ENCODE results near the gene MYL10. TPM values are rescaled to one million over a fixed set of nuclear protein-coding genes. Genes with fewer than 3 reads are reported as not detected.
"Not testable (repeated sequence)": the region's sequence is repeated elsewhere in the genome, so short reads cannot be mapped to it uniquely, and the experiment has no call there.

Gene MYL10
- total and polyA plus RNA-seq, 10 of the 15 experiments (the other 5 are each of a cell fraction or from before 2014, with no cell fraction given): not detected

- 74% methylated on average over 25 of the region's 26 CpGs for WGBS (ENCODE audit: insufficient coverage, insufficient replicate concordance, low lambda C conversion rate, missing lambda C conversion rate)
- no peaks in the 10 kb centered on the region for H3K36me3 ChIP-seq (ENCODE audit: control insufficient read depth in 2 of 2, insufficient read depth in 2 of 2, low read length in 1 of 2)
- SMC1A ChIA-PET (ENCODE audit: uncharacterized antibody, unreplicated experiment): no interaction called here
- no peaks in the 10 kb centered on the region for H3K79me2 ChIP-seq (ENCODE audit: control insufficient read depth, insufficient read depth, low read length)
- no peak overlapping the region for H2AFZ ChIP-seq (ENCODE audit: control insufficient read depth, low read depth, low read length)
- no peak for FAIRE-seq
- no peak overlapping the region for H3K27ac ChIP-seq (ENCODE audit: control insufficient read depth, insufficient read depth)
- no peak for DNase-seq (ENCODE audit: low read depth, low spot score)
- H3K27me3 ChIP-seq (replicated peaks in 1 of 2; ENCODE audit: control insufficient read depth in 2 of 2, insufficient read depth in 2 of 2, low read length in 1 of 2): peaks cover 0 to 2% of the 10 kb centered on the region in 2 experiments; a peak in 2 of 4 replicates
- H3K4me2 ChIP-seq (ENCODE audit: control insufficient read depth, insufficient read depth): no peak overlapping the region
- no peak overlapping the region for H3K4me3 ChIP-seq
- POLR2A ChIA-PET: no interaction called here
- H3K9ac ChIP-seq (ENCODE audit: control insufficient read depth, insufficient read depth, low read length): no peak overlapping the region
- in situ Hi-C loops (cut with MboI) (loop anchor here (10.0 kb wide), 1 partner anchor 779 kb away; no protein-coding TSS in a partner anchor), intact Hi-C loops (cut with micrococcal nuclease; ENCODE audit: unreplicated experiment) (no loop called here)
- no peak for ATAC-seq
- RAD21 ChIA-PET (ENCODE audit: unreplicated experiment): no interaction called here
- H3K4me1 ChIP-seq (ENCODE audit: control insufficient read depth, insufficient read depth, low read length): no peaks in the 10 kb centered on the region
- CTCF ChIA-PET: interaction anchor here (0.9 to 3.9 kb wide), 3 partner anchors 9 to 665 kb away, joined by 3 to 35 read pairs (median 4); no protein-coding TSS in a partner anchor
- H4K20me1 ChIP-seq (ENCODE audit: control insufficient read depth, insufficient read depth): no peaks in the 10 kb centered on the region
- TF ChIP-seq NFYA (IDR thresholded peaks at IDR 0.05; ENCODE audit: borderline replicate concordance, low read depth, low read length) (no peak), NRF1 (conservative IDR thresholded peaks at IDR 0.05; ENCODE audit: low read depth, low read length) (no peak), HSF1 (IDR thresholded peaks at IDR 0.05; ENCODE audit: low read depth, low read length) (no peak), FOS (IDR thresholded peaks at IDR 0.05; ENCODE audit: borderline replicate concordance, extremely low read depth, insufficient read length) (no peak), BCL11A (IDR thresholded peaks at IDR 0.05; ENCODE audit: low read depth, low read length) (no peak), RELA (IDR thresholded peaks at IDR 0.05; ENCODE audit: borderline replicate concordance, partially characterized antibody) (no peak), RBBP5 (conservative IDR thresholded peaks at IDR 0.05) (no peak), NR2C2 (IDR thresholded peaks at IDR 0.05; ENCODE audit: borderline replicate concordance, control insufficient read depth, insufficient read length, low read depth) (no peak), ZBED1 (IDR thresholded peaks at IDR 0.05; ENCODE audit: borderline replicate concordance) (no peak), SPI1 (IDR thresholded peaks at IDR 0.05; ENCODE audit: borderline replicate concordance, insufficient read depth, low read depth, low read length) (no peak), EZH2 (IDR thresholded peaks at IDR 0.05; ENCODE audit: borderline replicate concordance, control insufficient read depth, low read depth, low read length) (no peak), LARP7 (IDR thresholded peaks at IDR 0.05) (no peak), NFIC (IDR thresholded peaks at IDR 0.05; ENCODE audit: low read depth, low read length) (no peak)
- no peaks in the 10 kb centered on the region for H3K9me3 ChIP-seq (replicated peaks; ENCODE audit: control insufficient read depth, insufficient read depth, low read length)
- no TSS peak for BruUV-seq (replicated peaks)
These were observed 23.2 kb downstream of the MYL10 start for GRCh38 chr7:101605611-101606497.

- H3K27ac ChIP-seq (ENCODE audit: control insufficient read depth, insufficient read depth); H3K4me1 ChIP-seq (ENCODE audit: control insufficient read depth, insufficient read depth, low read length); H4K20me1 ChIP-seq (ENCODE audit: control insufficient read depth, insufficient read depth); H3K4me2 ChIP-seq (ENCODE audit: control insufficient read depth, insufficient read depth); FAIRE-seq; H2AFZ ChIP-seq (ENCODE audit: control insufficient read depth, low read depth, low read length); DNase-seq (ENCODE audit: low read depth, low spot score); H3K9ac ChIP-seq (ENCODE audit: control insufficient read depth, insufficient read depth, low read length); H3K79me2 ChIP-seq (ENCODE audit: control insufficient read depth, insufficient read depth, low read length); H3K27me3 ChIP-seq (replicated peaks in 1 of 2; ENCODE audit: control insufficient read depth in 2 of 2, insufficient read depth in 2 of 2, low read length in 1 of 2); BruUV-seq (replicated peaks); SMC1A ChIA-PET (ENCODE audit: uncharacterized antibody, unreplicated experiment); ATAC-seq; H3K9me3 ChIP-seq (replicated peaks; ENCODE audit: control insufficient read depth, insufficient read depth, low read length); H3K36me3 ChIP-seq (ENCODE audit: control insufficient read depth in 2 of 2, insufficient read depth in 2 of 2, low read length in 1 of 2); H3K4me3 ChIP-seq; RAD21 ChIA-PET (ENCODE audit: unreplicated experiment); POLR2A ChIA-PET: not testable (repeated sequence)
- intact Hi-C loops (cut with micrococcal nuclease; ENCODE audit: unreplicated experiment) (loop anchor here (5.0 kb wide), 1 partner anchor 632 kb away; no protein-coding TSS in a partner anchor), in situ Hi-C loops (cut with MboI) (loop anchor here (5.0 to 10.0 kb wide), 2 partner anchors 667 to 780 kb away; no protein-coding TSS in a partner anchor)
- CTCF ChIA-PET: interaction anchor here (1.3 to 3.9 kb wide), 2 partner anchors 8 to 666 kb away, joined by 4 to 35 read pairs; no protein-coding TSS in a partner anchor
- 56% methylated on average over 2 of the region's 2 CpGs for WGBS (ENCODE audit: insufficient coverage, insufficient replicate concordance, low lambda C conversion rate, missing lambda C conversion rate)
These were observed 24.2 kb downstream of the MYL10 start for GRCh38 chr7:101604934-101605332.
